H1 (cell line): Measurements from ENCODE around the gene CD248. TPM values are rescaled to one million over a fixed set of nuclear protein-coding genes. Genes with fewer than 3 reads are reported as not detected.

Source experiments
- BACH1 ChIP-seq: IDR thresholded peaks from 2 replicates; pipeline ENCODE4 v1.6.1; 2012; ENCODE audit warnings: low read length, improper control_type of control experiment
- BCL11A ChIP-seq, 2 experiments: IDR thresholded peaks; one replicate each; pipeline ENCODE4 v1.6.1; 2011; ENCODE audit warnings: low read depth in 2 of 2, low read length in 2 of 2, mild to moderate bottlenecking in 2 of 2
- CHD1 ChIP-seq: IDR thresholded peaks from 2 replicates; pipeline ENCODE4 v1.6.1; 2012; ENCODE audit warnings: low read depth, low read length, improper control_type of control experiment
- CHD2 ChIP-seq: IDR thresholded peaks from 2 replicates; pipeline ENCODE4 v1.6.1; 2012; ENCODE audit warnings: low read length, improper control_type of control experiment
- E2F6 ChIP-seq: IDR thresholded peaks from 2 replicates; pipeline ENCODE4 v1.6.1; 2012; ENCODE audit warnings: inconsistent platforms
- EGR1 ChIP-seq: IDR thresholded peaks from 2 replicates; pipeline ENCODE4 v1.6.1; 2011; ENCODE audit warnings: low read depth, low read length, borderline replicate concordance
- EP300 ChIP-seq, 2 experiments: IDR thresholded peaks; 1 replicate in 1 of 2; 2 replicates in 1 of 2; pipeline ENCODE4 v1.6.1; 2011 to 2012; ENCODE audit warnings: low read depth in 2 of 2, low read length in 2 of 2, mild to moderate bottlenecking in 2 of 2, borderline replicate concordance in 1 of 2, inconsistent platforms in 1 of 2, moderate library complexity in 1 of 2
- GTF2F1 ChIP-seq: IDR thresholded peaks from 2 replicates; pipeline ENCODE4 v1.6.1; 2012; ENCODE audit warnings: low read depth, low read length, improper control_type of control experiment, borderline replicate concordance
- HDAC2 ChIP-seq, 2 experiments: fragments of 300-600 bp in 1 of 2; sonication (generic) in 1 of 2; IDR thresholded peaks; 2 replicates each; pipeline ENCODE4 v1.6.1; 2011 to 2012; ENCODE audit warnings: low read depth in 2 of 2, low read length in 2 of 2, mild to moderate bottlenecking in 2 of 2, moderate library complexity in 2 of 2, borderline replicate concordance in 1 of 2, inconsistent platforms in 1 of 2
- KDM1A ChIP-seq: fragments of 200-600, 300-600 bp; sonication (generic); IDR thresholded peaks from 2 replicates; pipeline ENCODE4 v1.7.1; 2016; ENCODE audit warnings: mild to moderate bottlenecking, low read length, borderline replicate concordance
- KDM4A ChIP-seq: IDR thresholded peaks from one replicate; pipeline ENCODE4 v1.7.1; 2012; ENCODE audit warnings: low read depth, mild to moderate bottlenecking, moderate library complexity, low read length, inconsistent platforms; ENCODE audit not compliant: severe bottlenecking
- KDM5A ChIP-seq: fragments of 200-600 bp; IDR thresholded peaks from 2 replicates; pipeline ENCODE4 v1.7.1; 2012; ENCODE audit warnings: mild to moderate bottlenecking, low read length, inconsistent platforms, mixed read lengths
- MAFK ChIP-seq: IDR thresholded peaks from 2 replicates; pipeline ENCODE4 v1.6.1; 2012; ENCODE audit warnings: low read depth, mild to moderate bottlenecking, improper control_type of control experiment, low read length
- MAX ChIP-seq: IDR thresholded peaks from 2 replicates; pipeline ENCODE4 v1.6.1; 2012; ENCODE audit warnings: inconsistent platforms
- NRF1 ChIP-seq: IDR thresholded peaks from 2 replicates; pipeline ENCODE4 v1.6.1; 2011; ENCODE audit warnings: mild to moderate bottlenecking, low read depth, low read length, improper control_type of control experiment
- POLR2A ChIP-seq, 2 experiments: IDR thresholded peaks; 1 replicate in 1 of 2; 2 replicates in 1 of 2; pipeline ENCODE4 v1.6.1; 2011; ENCODE audit warnings: low read depth in 2 of 2, low read length in 2 of 2, mild to moderate bottlenecking in 2 of 2; ENCODE audit errors: control extremely low read depth in 1 of 2
- RAD21 ChIP-seq, 2 experiments: IDR thresholded peaks in 1 of 2; conservative IDR thresholded peaks in 1 of 2; 2 replicates each; pipeline ENCODE4 v1.6.1; 2011; ENCODE audit warnings: low read depth in 2 of 2, low read length in 2 of 2, improper control_type of control experiment in 1 of 2, inconsistent platforms in 1 of 2, mild to moderate bottlenecking in 1 of 2, moderate library complexity in 1 of 2
- RNF2 ChIP-seq: fragments of 200-900, 300-1000 bp; sonication (generic); IDR thresholded peaks from 2 replicates; pipeline ENCODE4 v1.7.1; 2016; ENCODE audit warnings: borderline replicate concordance, low read depth, mild to moderate bottlenecking, antibody characterized with exemption, low read length; ENCODE audit not compliant: poor library complexity, severe bottlenecking; ENCODE audit errors: missing control alignments
- SIN3A ChIP-seq, 2 experiments: IDR thresholded peaks in 1 of 2; conservative IDR thresholded peaks in 1 of 2; 2 replicates each; pipeline ENCODE4 v1.6.1; 2011 to 2012; ENCODE audit warnings: low read length in 2 of 2, improper control_type of control experiment in 1 of 2, low read depth in 1 of 2, mild to moderate bottlenecking in 1 of 2
- SP4 ChIP-seq: IDR thresholded peaks from 2 replicates; pipeline ENCODE4 v1.6.1; 2012; ENCODE audit warnings: low read length, inconsistent platforms
- TEAD4 ChIP-seq: IDR thresholded peaks from 2 replicates; pipeline ENCODE4 v1.6.1; 2012; ENCODE audit warnings: low read depth, low read length, inconsistent platforms, mixed read lengths
- ZNF274 ChIP-seq: IDR thresholded peaks from 2 replicates; pipeline ENCODE4 v1.7.0; 2012; ENCODE audit warnings: low read length, borderline replicate concordance; ENCODE audit errors: extremely low read depth
- polyA plus RNA-seq, 7 experiments: library from polyadenylated mRNA; depleted of rRNA in 3 of 7; stranded (reverse) in 5 of 7; unstranded in 2 of 7; fragments of >200 nt in 5 of 7; fragments of 200-250 nt in 2 of 7; gene quantifications; 1 replicate in 5 of 7; 2 replicates in 1 of 7; 4 replicates in 1 of 7; pipeline versions ENCODE4 v1.2.1 to v1.2.3, GENCODE V29; 2011 to 2013; ENCODE audit warnings: missing spikeins in 2 of 7, mixed read lengths in 2 of 7
- total RNA-seq: library from RNA; stranded (reverse); fragmentation: NEBNext Ultra II Directional; extraction: Animal tissue kit (Norgen Biotek cat#: 25700); gene quantifications from 2 replicates; pipeline ENCODE4 v1.2.1, GENCODE V29; 2021

CD248 gene
- total and polyA plus RNA-seq, 2 of the 8 experiments (the other 6 are each of a cell fraction or from before 2014, with no cell fraction given), result 2.7 to 3.9 TPM

GRCh38 chr11:66267379-66268243, 49.2 kb downstream of the CD248 start (continued):
- peak; percentile 85 for TF ChIP-seq CHD2
- TF ChIP-seq EGR1, result no peak
- no peak; a peak in 1 of 3 replicates for TF ChIP-seq POLR2A (IDR thresholded peaks at IDR 0.05; ENCODE audit: control extremely low read depth in 1 of 2, low read depth in 2 of 2, low read length in 2 of 2)
- peak; percentile 61 for TF ChIP-seq TEAD4
- TF ChIP-seq BACH1, result peak; percentile 52
- TF ChIP-seq MAX, result 0 out of 2 replicates have a peak, but pooled peaks have one; percentile 20
- TF ChIP-seq E2F6, result no peak
- TF ChIP-seq NRF1, result no peak
- TF ChIP-seq SP4, result 0 out of 2 replicates have a peak, but pooled peaks have one; percentile 19
- no peak for TF ChIP-seq ZNF274
- no peak; a peak in 1 of 4 replicates for TF ChIP-seq HDAC2 (IDR thresholded peaks at IDR 0.05; ENCODE audit: borderline replicate concordance in 1 of 2, low read depth in 2 of 2, low read length in 2 of 2)
- TF ChIP-seq EP300 (IDR thresholded peaks at IDR 0.05; ENCODE audit: borderline replicate concordance in 1 of 2, low read depth in 2 of 2, low read length in 2 of 2), result peak in 1 of 2 experiments; percentile 96; a peak in 2 of 3 replicates
- TF ChIP-seq KDM5A, result no peak
- no peak for TF ChIP-seq RAD21 (IDR thresholded peaks at IDR 0.05 in 1 of 2, conservative IDR thresholded peaks at IDR 0.05 in 1 of 2; ENCODE audit: low read depth in 2 of 2, low read length in 2 of 2)
- TF ChIP-seq SIN3A (conservative IDR thresholded peaks at IDR 0.05 in 1 of 2, IDR thresholded peaks at IDR 0.05 in 1 of 2; ENCODE audit: low read depth in 1 of 2, low read length in 2 of 2), result no peak
- no peak for TF ChIP-seq RNF2
- no peak for TF ChIP-seq MAFK
- peak; percentile 84 for TF ChIP-seq CHD1
- TF ChIP-seq KDM4A, result peak; percentile 72
- TF ChIP-seq BCL11A (IDR thresholded peaks at IDR 0.05; ENCODE audit: low read depth in 2 of 2, low read length in 2 of 2), result no peak
- no peak for TF ChIP-seq KDM1A
- no peak for TF ChIP-seq GTF2F1
